Renal cortex interstitium (tissue), 11 donors: ENCODE data around the gene SMIM44. TPM values are rescaled to one million over a fixed set of nuclear protein-coding genes. Genes with fewer than 3 reads are reported as not detected.

ENCODE experiments used
- DNase-seq, 11 donors: peaks; one replicate each; pipeline ENCODE4 v3.0.0-alpha.2; 2013; ENCODE audit warnings: low read depth in 9 of 11, low spot score in 4 of 11; ENCODE audit errors: extremely low read depth in 1 of 11
- polyA plus RNA-seq, 3 donors: library from polyadenylated mRNA; unstranded; fragments of 120-200 nt; gene quantifications; one replicate each; pipeline ENCODE4 v1.2.1, GENCODE V29; 2013; ENCODE audit not compliant: insufficient read length in 3 of 3

The SMIM44 gene
- polyA plus RNA-seq, 3 donors = 0.22 to 0.74 TPM; not detected in 1

DNA sequence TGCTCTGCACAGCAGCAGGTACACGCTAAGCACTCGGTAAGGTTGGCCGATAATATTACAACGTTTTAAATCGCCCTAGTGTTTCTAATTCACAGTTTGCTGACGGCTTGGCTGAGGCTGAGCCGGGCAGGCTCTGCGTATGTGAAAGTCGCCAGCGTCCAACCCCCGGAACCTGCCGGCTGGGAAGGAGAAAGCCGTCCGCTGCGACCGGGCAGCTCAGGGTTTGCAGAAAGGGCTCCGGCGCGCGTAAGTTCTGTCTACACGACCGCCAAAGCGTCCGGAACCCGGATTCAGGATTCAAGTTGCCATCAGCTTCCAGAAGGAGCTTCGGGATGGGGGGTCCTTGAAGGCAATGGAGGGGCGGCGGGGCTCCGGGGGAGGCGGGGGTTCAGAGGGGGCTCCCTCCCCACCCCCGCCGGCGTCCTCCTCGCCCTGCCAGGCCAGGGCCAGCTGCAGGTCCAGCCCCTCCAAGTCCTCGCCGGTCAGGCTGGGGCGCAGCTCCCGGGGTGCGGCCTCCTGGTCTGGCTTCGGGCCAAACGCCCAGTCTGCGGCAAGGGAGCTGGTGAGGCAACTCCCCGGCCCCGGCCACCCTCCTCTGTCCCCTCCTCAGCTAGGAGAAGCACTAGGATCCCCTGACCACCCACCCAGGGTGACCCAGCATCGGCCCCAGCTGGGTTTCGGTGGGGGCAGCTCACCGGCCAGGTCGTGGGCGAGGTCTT, 575 bp downstream of the SMIM44 start:
- no peak for DNase-seq

DNA sequence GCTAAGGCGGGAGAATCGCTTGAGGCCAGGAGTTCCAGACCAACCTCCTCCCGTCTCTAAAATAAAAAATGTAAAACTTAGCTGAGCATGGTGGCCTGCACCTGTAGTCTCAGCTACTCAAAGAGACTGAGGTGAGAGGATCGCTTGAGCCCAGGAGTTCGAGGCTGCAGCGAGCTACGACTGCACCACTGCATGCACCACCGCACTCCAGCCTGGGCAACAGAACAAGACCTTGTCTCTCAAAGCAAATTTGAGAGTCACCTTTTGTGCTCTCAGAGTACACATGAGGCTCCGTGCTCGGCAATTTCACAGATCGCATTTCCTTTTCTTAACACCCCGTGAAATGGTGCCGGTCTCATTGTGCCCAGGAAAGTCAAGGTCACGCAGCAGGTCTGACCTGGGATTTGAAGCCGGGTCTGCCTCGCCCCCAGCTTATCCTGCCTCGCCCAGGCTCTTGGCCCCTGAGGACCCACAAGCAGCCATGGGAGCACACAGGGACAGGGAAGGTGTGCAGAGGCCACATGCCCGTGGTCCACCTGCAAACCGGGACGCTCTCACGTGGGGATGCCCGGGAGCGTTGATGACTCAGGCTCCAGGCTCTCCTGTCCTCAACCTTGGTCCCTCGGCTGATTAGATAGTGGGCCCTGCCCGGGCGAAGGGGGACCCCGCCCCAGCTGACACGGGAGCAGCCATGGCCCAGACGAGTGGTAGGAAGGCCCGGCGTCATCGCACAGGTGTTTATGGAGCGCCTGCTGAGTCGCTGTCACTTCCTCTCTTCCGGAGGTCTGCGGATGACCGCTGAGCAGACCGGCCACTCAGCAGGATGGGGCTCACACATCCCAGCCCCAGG, 1.8 kb downstream of the SMIM44 start:
- no peak for DNase-seq

GRCh38 chr19:3480383-3481091, 2.7 kb downstream of the SMIM44 start, which contains the start of gene SMIM24:
TSS of gene SMIM24 (minus strand) at chr19:3480525. CDS start at chr19:3480463, 62 bp downstream.
- peak in 1 of 11 donors; percentile 70 for DNase-seq

DNA sequence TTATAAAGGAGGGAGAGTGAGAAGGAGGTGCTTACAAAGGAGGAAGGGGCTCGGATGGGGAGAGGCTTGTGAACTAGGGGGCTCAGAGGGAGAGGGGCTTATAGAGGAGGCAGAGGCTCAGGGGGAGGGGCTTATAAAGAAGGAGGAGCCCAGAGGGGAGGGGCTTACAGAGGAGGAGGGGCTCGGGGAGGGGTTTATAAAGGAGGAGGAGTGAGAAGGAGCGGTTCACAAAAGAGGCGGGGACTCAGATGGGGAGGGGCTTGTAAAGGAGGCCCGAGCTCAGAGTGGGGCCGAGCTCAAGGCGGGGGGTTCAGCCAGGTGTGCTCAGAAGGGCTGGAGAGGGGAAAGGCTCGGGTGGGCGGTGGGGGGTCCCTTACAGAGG, 3.4 kb downstream of the SMIM44 start:
- no peak for DNase-seq

DNA sequence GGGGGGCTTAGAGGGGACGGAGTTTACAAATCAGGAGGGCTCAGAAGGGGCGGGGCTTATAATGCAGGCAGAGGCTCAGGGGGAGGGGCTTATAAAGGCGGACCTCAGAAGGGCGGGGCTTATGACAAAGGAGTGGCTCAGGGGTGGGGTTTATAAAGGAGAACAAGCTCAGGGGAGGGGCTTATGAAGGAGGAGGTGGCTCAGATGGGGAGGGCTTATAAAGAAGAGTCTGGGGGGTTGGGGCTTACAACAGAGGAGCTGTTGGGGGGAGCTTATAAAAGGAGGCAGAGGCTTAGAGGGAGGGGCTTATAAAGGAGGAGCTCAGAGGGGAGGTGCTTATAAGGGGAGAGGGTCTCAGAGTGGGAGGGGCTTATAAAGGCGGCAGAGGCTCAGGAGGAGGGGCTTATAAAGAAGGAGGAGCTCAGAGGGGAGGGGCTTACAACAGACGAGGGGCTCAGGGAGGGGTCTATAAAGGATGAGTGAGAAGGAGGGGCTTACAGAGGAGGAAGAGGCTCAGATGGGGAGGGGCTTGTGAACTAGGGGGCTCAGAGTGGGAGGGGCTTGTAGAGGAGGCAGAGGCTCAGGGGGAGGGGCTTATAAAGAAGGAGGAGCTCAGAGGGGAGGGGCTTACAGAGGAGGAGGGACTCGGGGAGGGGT, 3.9 kb downstream of the SMIM44 start:
- no peak for DNase-seq

- no peak for DNase-seq
These were observed 4.6 kb downstream of the SMIM44 start for GRCh38 chr19:3478409-3479176.

DNA sequence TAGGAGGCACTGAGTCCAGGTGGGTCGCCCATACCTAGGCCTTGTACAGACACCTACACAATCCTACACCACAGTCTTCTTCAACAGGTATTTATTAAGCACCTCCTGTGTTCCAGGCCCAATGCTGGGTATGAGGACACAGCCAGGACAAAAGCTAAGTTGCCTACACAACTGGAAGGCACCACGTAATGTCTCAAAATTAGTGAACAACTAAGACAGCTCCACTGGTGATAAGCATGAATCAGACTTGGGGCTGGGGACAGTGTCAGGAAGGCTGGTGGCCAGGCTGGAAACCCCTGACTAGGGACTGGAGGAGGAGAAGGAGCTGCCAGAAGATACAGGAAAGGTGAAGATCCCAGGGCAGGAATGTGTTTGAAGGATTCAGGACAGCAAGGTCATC, 5.3 kb downstream of the SMIM44 start:
- no peak for DNase-seq

DNA sequence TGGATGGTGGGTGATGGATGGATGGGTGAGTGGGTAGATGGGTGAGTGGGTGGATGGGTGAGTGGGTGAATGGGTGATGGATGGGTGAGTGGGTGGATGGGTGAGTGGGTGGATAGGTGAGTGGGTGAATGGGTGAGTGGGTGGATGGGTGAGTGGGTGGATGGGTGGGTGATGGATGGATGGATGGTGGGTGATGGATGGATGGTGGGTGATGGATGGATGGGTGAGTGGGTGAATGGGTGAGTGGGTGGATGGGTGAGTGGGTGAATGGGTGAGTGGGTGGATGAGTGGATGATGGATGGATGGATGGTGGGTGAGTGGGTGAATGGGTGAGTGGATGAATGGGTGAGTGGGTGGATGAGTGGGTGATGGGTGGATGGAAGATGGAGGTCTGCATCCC, 5.7 kb downstream of the SMIM44 start:
- no peak for DNase-seq

GRCh38 chr19:3476830-3477229, 6.4 kb downstream of the SMIM44 start:
- DNase-seq = no peak

GRCh38 chr19:3475449-3475848, 7.8 kb downstream of the SMIM44 start:
- DNase-seq = no peak

DNA sequence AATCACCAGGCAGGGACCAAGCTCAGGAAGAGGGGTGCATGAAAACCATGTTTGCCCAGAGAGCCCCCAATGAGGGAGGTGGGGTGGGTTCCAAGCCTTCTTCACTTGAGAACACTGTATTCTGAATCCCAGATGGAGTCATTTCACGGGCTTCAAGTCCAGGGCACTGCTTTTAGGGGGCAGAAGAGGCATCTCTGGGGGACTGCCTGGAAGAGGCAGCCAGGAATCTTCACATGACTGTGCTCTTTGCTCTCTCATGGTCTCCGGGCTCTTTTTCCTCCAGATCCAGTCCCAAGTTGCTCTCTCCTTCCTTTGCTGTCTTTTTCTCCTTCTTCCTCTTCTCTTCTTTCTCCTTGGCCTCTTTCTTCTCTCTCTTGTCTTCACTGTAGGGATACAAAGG, 8.6 kb downstream of the SMIM44 start:
- no peak for DNase-seq

DNA sequence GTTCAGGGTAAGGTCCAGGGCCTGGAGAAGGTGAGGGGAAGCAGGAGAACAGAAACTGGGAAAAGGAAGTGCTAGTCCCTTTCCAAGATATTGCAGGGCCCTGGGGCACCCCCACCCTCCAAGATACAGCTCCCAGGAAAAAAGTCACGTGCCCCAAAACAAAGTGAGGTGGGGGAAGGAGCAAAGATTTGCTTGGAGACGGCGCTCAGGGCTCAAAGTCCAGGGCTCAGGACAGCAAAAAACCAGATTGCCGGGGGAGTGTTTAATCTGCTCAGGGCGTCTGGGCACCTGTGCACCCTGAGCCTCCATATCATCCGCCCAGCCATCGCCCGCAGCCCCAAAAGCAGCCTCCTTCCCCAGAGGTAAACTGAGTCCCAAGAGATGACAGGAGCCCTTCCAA, 9.2 kb downstream of the SMIM44 start:
- no peak for DNase-seq

- no peak for DNase-seq
These were observed 11.1 kb downstream of the SMIM44 start for GRCh38 chr19:3471954-3472655.

DNA sequence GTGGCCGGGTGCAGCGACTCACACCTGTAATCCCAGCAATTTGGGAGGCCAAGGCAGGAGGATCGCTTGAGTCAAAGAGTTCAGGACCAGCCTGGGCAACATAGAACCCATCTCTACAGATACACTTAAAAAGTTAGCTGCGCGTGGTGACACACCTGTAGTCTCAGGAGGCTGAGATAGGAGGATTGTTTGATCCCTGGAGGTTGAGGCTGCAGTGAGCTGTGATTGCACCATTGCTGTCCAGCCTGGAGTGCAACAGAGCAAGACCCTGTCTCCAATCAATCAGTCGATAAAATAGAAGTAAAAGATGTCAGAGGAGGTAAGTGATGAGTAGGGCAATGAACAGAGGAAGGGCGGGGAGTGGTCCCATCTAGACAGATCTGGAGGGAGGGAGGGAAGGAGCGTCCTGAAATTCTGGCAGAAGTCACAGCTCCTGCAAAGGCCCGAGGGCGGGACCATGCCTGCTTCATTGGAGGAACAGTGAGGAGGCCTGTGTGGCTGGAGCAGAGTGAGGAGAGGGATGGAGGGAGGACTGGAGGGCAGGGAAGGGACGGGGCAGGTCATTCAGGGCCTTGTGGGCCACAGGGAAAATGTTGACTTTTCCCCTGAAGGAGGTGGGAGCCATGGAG, 12.6 kb downstream of the SMIM44 start:
- no peak for DNase-seq

GRCh38 chr19:3469638-3470499, 13.4 kb downstream of the SMIM44 start:
- DNase-seq = no peak

DNA sequence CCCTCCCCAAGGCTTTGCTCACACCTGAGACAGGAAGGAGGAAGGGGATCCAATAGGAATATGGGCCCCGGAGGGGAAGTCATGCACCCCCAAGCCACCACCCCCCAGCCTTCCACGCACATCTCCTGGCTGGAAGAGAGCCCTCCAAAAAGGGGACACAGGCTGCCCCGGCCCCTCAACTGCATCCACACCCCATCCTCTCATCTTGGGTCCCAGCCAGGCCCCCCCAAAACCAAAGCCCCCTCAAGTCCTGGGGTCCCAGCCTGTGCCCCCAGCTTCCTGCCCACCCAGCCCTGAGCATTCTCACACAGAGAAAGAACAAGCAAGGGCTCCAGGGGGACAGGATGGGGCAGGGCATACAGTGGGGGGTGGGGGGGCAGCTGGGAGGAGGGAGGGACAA, 15.0 kb downstream of the SMIM44 start:
- no peak for DNase-seq
